GM12878 (cell line): ENCODE measurements around the gene POU2AF1. TPM values are rescaled to one million over a fixed set of nuclear protein-coding genes. Genes with fewer than 3 reads are reported as not detected.

Experiments used
- ATAC-seq: fragments of 200-7000 bp; cut with Tn5 transposase; 3 replicates; pipeline ENCODE4 v1.9.1; 2020; ENCODE audit warnings: mild to moderate bottlenecking, moderate library complexity
- BruUV-seq: library from RNA; stranded (reverse); fragments of 400-500 nt; replicated peaks from 2 replicates; lab custom pipeline; 2021; lab: Mats Ljungman, UMichigan
- CTCF ChIA-PET: fragments of 300-600 bp; sonication (Branson Sonifier 250); formaldehyde crosslinking; extraction: SDS; loops from one replicate; lab custom pipeline; 2021; ENCODE audit warnings: inconsistent platforms; lab: Yijun Ruan, JAX
- POLR2A ChIA-PET: fragments of 350-600 bp; formaldehyde crosslinking; extraction: SDS; loops from one replicate; lab custom pipeline; 2021; ENCODE audit warnings: inconsistent platforms; lab: Charles Lee
- RAD21 ChIA-PET: fragments of 300-600 bp; sonication (Branson Sonifier 250); formaldehyde crosslinking; loops from one replicate; lab custom pipeline; 2023; ENCODE audit warnings: antibody characterized with exemption; ENCODE audit not compliant: unreplicated experiment; lab: Charles Lee
- SMC1A ChIA-PET: fragments of 300-600 bp; sonication (Branson Sonifier 250); formaldehyde crosslinking; loops from one replicate; lab custom pipeline; 2023; ENCODE audit not compliant: unreplicated experiment, uncharacterized antibody; lab: Charles Lee
- DNase-seq: peaks from one replicate; pipeline ENCODE4 v3.0.0-alpha.2; 2011; ENCODE audit warnings: low read depth, low spot score
- FAIRE-seq: peaks from 3 replicates; lab custom pipeline; 2011; peaks lifted over from hg19 to GRCh38; lab: Jason Lieb, UNC
- H2AFZ ChIP-seq: 2 replicates; pipeline ENCODE4 v1.6.0; 2011; ENCODE audit warnings: low read depth, low read length, control low read depth; ENCODE audit not compliant: control insufficient read depth
- H3K27ac ChIP-seq: 2 replicates; pipeline ENCODE4 v1.5.1; 2011; ENCODE audit warnings: control low read depth; ENCODE audit not compliant: control insufficient read depth, insufficient read depth
- H3K27me3 ChIP-seq, 2 experiments: replicated peaks in 1 of 2; 2 replicates each; pipeline versions ENCODE4 v1.6.0 to v1.6.1; 2011; ENCODE audit warnings: low read length in 1 of 2; ENCODE audit not compliant: control insufficient read depth in 2 of 2, insufficient read depth in 2 of 2
- H3K36me3 ChIP-seq, 2 experiments: 2 replicates each; pipeline ENCODE4 v1.5.1; 2011; ENCODE audit warnings: low read length in 1 of 2; ENCODE audit not compliant: control insufficient read depth in 2 of 2, insufficient read depth in 2 of 2
- H3K4me1 ChIP-seq: 2 replicates; pipeline ENCODE4 v1.6.1; 2011; ENCODE audit warnings: mild to moderate bottlenecking, low read length, moderate library complexity, mixed read lengths; ENCODE audit not compliant: control insufficient read depth, insufficient read depth
- H3K4me2 ChIP-seq: 2 replicates; pipeline ENCODE4 v1.6.0; 2011; ENCODE audit warnings: control low read depth; ENCODE audit not compliant: control insufficient read depth, insufficient read depth
- H3K4me3 ChIP-seq: fragments of 200-600 bp; sonication (generic); 2 replicates; pipeline ENCODE4 v1.5.1; 2016
- H3K79me2 ChIP-seq: 2 replicates; pipeline ENCODE4 v1.6.0; 2011; ENCODE audit warnings: low read length; ENCODE audit not compliant: control insufficient read depth, insufficient read depth
- H3K9ac ChIP-seq: 2 replicates; pipeline ENCODE4 v1.8.0; 2011; ENCODE audit warnings: low read length, control low read depth, mixed read lengths; ENCODE audit not compliant: control insufficient read depth, insufficient read depth
- H3K9me3 ChIP-seq: replicated peaks from 3 replicates; pipeline ENCODE4 v1.5.1; 2011; ENCODE audit warnings: mild to moderate bottlenecking, low read length; ENCODE audit not compliant: control insufficient read depth, insufficient read depth
- H4K20me1 ChIP-seq: 2 replicates; pipeline ENCODE4 v1.6.0; 2011; ENCODE audit not compliant: control insufficient read depth, insufficient read depth
- ATF7 ChIP-seq: fragments of 450-650 bp; IDR thresholded peaks from 2 replicates; pipeline ENCODE4 v1.6.1; 2016; ENCODE audit warnings: low read depth, mild to moderate bottlenecking
- NR2C1 ChIP-seq: fragments of 450-650 bp; IDR thresholded peaks from 2 replicates; pipeline ENCODE4 v1.6.1; 2017; ENCODE audit warnings: antibody characterized with exemption, mild to moderate bottlenecking, moderate library complexity
- POLR2A ChIP-seq: IDR thresholded peaks from 2 replicates; pipeline ENCODE4 v1.6.1; 2011; ENCODE audit warnings: low read depth, mild to moderate bottlenecking, low read length
- STAT1 ChIP-seq: fragments of 450-650 bp; conservative IDR thresholded peaks from 2 replicates; pipeline ENCODE4 v1.6.1; 2014; ENCODE audit warnings: antibody characterized with exemption, mild to moderate bottlenecking
- WGBS: methylation state at CpG from one replicate; pipeline ENCODE4 v1.1.6; 2016; ENCODE audit warnings: low lambda C conversion rate; ENCODE audit not compliant: insufficient replicate concordance, insufficient coverage; ENCODE audit errors: missing lambda C conversion rate; 5-methylcytosine and 5-hydroxymethylcytosine counted together
- in situ Hi-C: fragments of 300-500 bp; cut with MboI; formaldehyde crosslinking; loops from 9 replicates; pipeline ENCODE4 v1.14.3; 2018; ENCODE audit warnings: mixed read lengths
- intact Hi-C: fragments of 100-400 bp; cut with micrococcal nuclease; formaldehyde crosslinking; loops from one replicate; pipeline ENCODE4 v1.14.2; 2022; ENCODE audit not compliant: unreplicated experiment
- polyA plus RNA-seq, 11 experiments: library from polyadenylated mRNA; depleted of rRNA in 4 of 11; unstranded in 6 of 11; stranded (reverse) in 5 of 11; fragments of >200 nt; fragmentation: Nextera tagmentation in 4 of 11; fragmentation: Illumina TruSeq in 1 of 11; extraction: Ambion mirVana in 4 of 11; extraction: Trizol in 1 of 11; gene quantifications; 1 replicate in 1 of 11; 2 replicates in 10 of 11; pipeline versions ENCODE4 v1.2.1 to v1.2.3, GENCODE V29; 2011 to 2016; ENCODE audit warnings: inconsistent platforms in 2 of 11, missing spikeins in 2 of 11, low read depth in 1 of 11
- total RNA-seq, 4 experiments: library from RNA; depleted of rRNA in 3 of 4; stranded (reverse); fragments of >200 nt in 3 of 4; fragmentation: Illumina TruSeq in 1 of 4; extraction: Trizol in 1 of 4; gene quantifications; 2 replicates each; pipeline versions ENCODE4 v1.2.1 to v1.2.3, GENCODE V29; 2013 to 2021
- TF ChIP-seq, protein P1 (sequence below): IDR thresholded peaks from 2 replicates; pipeline ENCODE4 v1.6.1; 2011; ENCODE audit warnings: borderline replicate concordance, low read depth, mild to moderate bottlenecking, moderate library complexity, low read length; ENCODE audit not compliant: insufficient read depth, poor library complexity, severe bottlenecking

POU2AF1 gene
- total and polyA plus RNA-seq, 10 of the 15 experiments (the other 5 are each of a cell fraction or from before 2014, with no cell fraction given) = 13.1 to 169 (median 75.5) TPM

DNA sequence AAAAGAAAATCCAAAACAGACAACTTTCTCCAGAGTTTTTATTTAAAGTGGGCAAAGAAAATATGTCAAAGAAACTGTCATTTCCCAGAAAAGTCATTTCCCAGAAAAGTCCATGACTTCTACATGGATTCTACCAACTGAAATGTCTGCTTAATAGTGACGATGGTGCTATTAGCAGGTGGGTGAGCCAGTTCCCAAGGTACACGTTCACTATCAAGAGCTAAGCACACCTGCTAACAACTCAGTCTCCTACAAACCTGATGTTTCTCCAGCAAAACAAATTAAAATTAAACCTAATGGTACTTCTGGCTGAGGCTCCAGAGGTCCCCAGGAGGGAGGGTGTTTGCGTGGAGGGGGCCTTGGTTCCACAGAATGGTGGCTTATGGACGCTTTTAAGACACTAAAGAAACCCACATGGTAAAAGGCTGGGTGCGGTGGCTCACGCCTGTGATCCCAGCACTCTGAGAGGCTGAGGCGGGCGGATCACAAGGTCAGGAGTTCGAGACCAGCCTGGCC is 26.8 kb downstream of the POU2AF1 start:
- peak; percentile 37; the same call in 1 of the 2 replicates for TF ChIP-seq POLR2A
- TF ChIP-seq, protein P1, sequence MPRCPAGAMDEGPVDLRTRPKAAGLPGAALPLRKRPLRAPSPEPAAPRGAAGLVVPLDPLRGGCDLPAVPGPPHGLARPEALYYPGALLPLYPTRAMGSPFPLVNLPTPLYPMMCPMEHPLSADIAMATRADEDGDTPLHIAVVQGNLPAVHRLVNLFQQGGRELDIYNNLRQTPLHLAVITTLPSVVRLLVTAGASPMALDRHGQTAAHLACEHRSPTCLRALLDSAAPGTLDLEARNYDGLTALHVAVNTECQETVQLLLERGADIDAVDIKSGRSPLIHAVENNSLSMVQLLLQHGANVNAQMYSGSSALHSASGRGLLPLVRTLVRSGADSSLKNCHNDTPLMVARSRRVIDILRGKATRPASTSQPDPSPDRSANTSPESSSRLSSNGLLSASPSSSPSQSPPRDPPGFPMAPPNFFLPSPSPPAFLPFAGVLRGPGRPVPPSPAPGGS = no peak
- TF ChIP-seq, all 136 proteins: peak for 1
- POLR2A ChIA-PET = interaction anchor here (1.1 kb wide), 1 partner anchor 12 kb away, joined by 3 read pairs; no protein-coding TSS in a partner anchor
- no peaks in the 10 kb centered on the region for H3K27me3 ChIP-seq
- DNase-seq (no peak), FAIRE-seq (no peak), ATAC-seq (no peak)
- no peak overlapping the region for H3K4me2 ChIP-seq
- peaks cover 19 to 44% of the 10 kb centered on the region in 2 experiments for H3K36me3 ChIP-seq
- RAD21 ChIA-PET = interaction anchor here (4.7 kb wide), 1 partner anchor 66 kb away, joined by 20 read pairs; no protein-coding TSS in a partner anchor
- no peak overlapping the region for H3K27ac ChIP-seq
- H3K4me1 ChIP-seq = peaks cover 5% of the 10 kb centered on the region; the same call in 1 of the 2 replicates
- no TSS peak for BruUV-seq
- intact Hi-C loops (no loop called here), in situ Hi-C loops (no loop called here)
- CTCF ChIA-PET = no interaction called here
- H3K9me3 ChIP-seq = no peaks in the 10 kb centered on the region
- 94% methylated on average over 9 of the region's 9 CpGs for WGBS
- no peak overlapping the region for H3K4me3 ChIP-seq
- H4K20me1 ChIP-seq = no peaks in the 10 kb centered on the region
- H2AFZ ChIP-seq = no peak overlapping the region
- no peaks in the 10 kb centered on the region for H3K79me2 ChIP-seq
- no peak overlapping the region for H3K9ac ChIP-seq
- SMC1A ChIA-PET = interaction anchor here (1.0 to 32.6 kb wide), 2 partner anchors 19 to 65 kb away, joined by 3 to 972 read pairs; no protein-coding TSS in a partner anchor

GRCh38 chr11:111351374-111352055 is 27.6 kb downstream of the POU2AF1 start:
- no TSS peak for BruUV-seq
- H3K9ac ChIP-seq = no peak overlapping the region
- FAIRE-seq (no peak), ATAC-seq (no peak)
- RAD21 ChIA-PET = interaction anchor here (4.7 kb wide), 1 partner anchor 66 kb away, joined by 20 read pairs; no protein-coding TSS in a partner anchor
- no peaks in the 10 kb centered on the region for H4K20me1 ChIP-seq
- WGBS = 85% methylated on average over 10 of the region's 10 CpGs
- H2AFZ ChIP-seq = no peak overlapping the region
- H3K4me2 ChIP-seq = no peak overlapping the region
- H3K4me1 ChIP-seq = peaks cover 5% of the 10 kb centered on the region; the same call in 1 of the 2 replicates
- SMC1A ChIA-PET = interaction anchor here (1.0 to 32.6 kb wide), 4 partner anchors 12 to 66 kb away, joined by 3 to 972 read pairs (median 7); no protein-coding TSS in a partner anchor
- in situ Hi-C loops = no loop called here
- H3K36me3 ChIP-seq = peaks cover 17 to 40% of the 10 kb centered on the region in 2 experiments
- CTCF ChIA-PET = interaction anchor here (1.1 kb wide), 1 partner anchor 65 kb away, joined by 3 read pairs; no protein-coding TSS in a partner anchor
- no peak overlapping the region for H3K4me3 ChIP-seq
- POLR2A ChIA-PET = interaction anchor here (1.1 kb wide), 1 partner anchor 13 kb away, joined by 3 read pairs; no protein-coding TSS in a partner anchor
- TF ChIP-seq NR2C1 (no peak), ATF7 (no peak), POLR2A (peak; percentile 49; the same call in 1 of the 2 replicates), STAT1 (no peak)
- TF ChIP-seq, all 136 proteins: peak for 1
- intact Hi-C loops = no loop called here
- DNase-seq = no peak
- Histone ChIP-seq H3K27me3 (no peaks in the 10 kb centered on the region), H3K27ac (no peak overlapping the region), H3K9me3 (no peaks in the 10 kb centered on the region), H3K79me2 (no peaks in the 10 kb centered on the region)
